Measurements from ENCODE around the gene ABAT. TPM values are rescaled to one million over a fixed set of nuclear protein-coding genes. Genes with fewer than 3 reads are reported as not detected.

Gene ABAT
- total RNA-seq, 1 donor from 2014 or later = 9.8 TPM

- Histone ChIP-seq H3K36me3 (no peaks in the 10 kb centered on the region), H3K9me3 (no peaks in the 10 kb centered on the region), H3K4me1 (no peaks in the 10 kb centered on the region), H3K27ac (no peak overlapping the region), H3K27me3 (no peaks in the 10 kb centered on the region), H3K4me3 (no peak overlapping the region)
- intact Hi-C loops (cut with DNase I) = no loop called here
- ATAC-seq = no peak
- peak; percentile 53 for DNase-seq
- no peak for TF ChIP-seq CTCF (IDR thresholded peaks at IDR 0.05)
These were observed 61.8 kb downstream of the ABAT start for GRCh38 chr16:8736123-8736668.

- H3K36me3 ChIP-seq = no peaks in the 10 kb centered on the region
- no peak for ATAC-seq
- H3K9me3 ChIP-seq = no peaks in the 10 kb centered on the region
- H3K4me3 ChIP-seq = no peak overlapping the region
- H3K4me1 ChIP-seq = no peaks in the 10 kb centered on the region
- no peaks in the 10 kb centered on the region for H3K27me3 ChIP-seq
- intact Hi-C loops (cut with DNase I) = no loop called here
- H3K27ac ChIP-seq = no peak overlapping the region
- no peak for DNase-seq
- TF ChIP-seq CTCF (IDR thresholded peaks at IDR 0.05) = no peak
These were observed 64.7 kb downstream of the ABAT start for GRCh38 chr16:8739151-8739550.

- DNase-seq (peak; percentile 29), ATAC-seq (no peak)
- Histone ChIP-seq H3K27ac (no peak overlapping the region), H3K4me3 (no peak overlapping the region), H3K9me3 (no peaks in the 10 kb centered on the region), H3K27me3 (no peaks in the 10 kb centered on the region), H3K4me1 (no peaks in the 10 kb centered on the region), H3K36me3 (no peaks in the 10 kb centered on the region)
- intact Hi-C loops (cut with DNase I) = no loop called here
- TF ChIP-seq CTCF (IDR thresholded peaks at IDR 0.05) = no peak
These were observed 65.7 kb downstream of the ABAT start for GRCh38 chr16:8739989-8740704.

- Histone ChIP-seq H3K36me3 (no peaks in the 10 kb centered on the region), H3K27me3 (no peaks in the 10 kb centered on the region), H3K4me1 (no peaks in the 10 kb centered on the region), H3K9me3 (no peaks in the 10 kb centered on the region), H3K4me3 (no peak overlapping the region), H3K27ac (no peak overlapping the region)
- intact Hi-C loops (cut with DNase I) = no loop called here
- TF ChIP-seq CTCF (IDR thresholded peaks at IDR 0.05) = no peak
- ATAC-seq (no peak), DNase-seq (no peak)
These were observed 66.4 kb downstream of the ABAT start for GRCh38 chr16:8740775-8741355.

- H3K36me3 ChIP-seq = no peaks in the 10 kb centered on the region
- TF ChIP-seq CTCF (IDR thresholded peaks at IDR 0.05) = no peak
- H3K4me1 ChIP-seq = no peaks in the 10 kb centered on the region
- no peaks in the 10 kb centered on the region for H3K27me3 ChIP-seq
- DNase-seq (no peak), ATAC-seq (no peak)
- intact Hi-C loops (cut with DNase I) = no loop called here
- H3K27ac ChIP-seq = no peak overlapping the region
- H3K4me3 ChIP-seq = no peak overlapping the region
- no peaks in the 10 kb centered on the region for H3K9me3 ChIP-seq
These were observed 67.2 kb downstream of the ABAT start for GRCh38 chr16:8741636-8742035.
